ENCODE data around the gene ZKSCAN5.

DNA sequence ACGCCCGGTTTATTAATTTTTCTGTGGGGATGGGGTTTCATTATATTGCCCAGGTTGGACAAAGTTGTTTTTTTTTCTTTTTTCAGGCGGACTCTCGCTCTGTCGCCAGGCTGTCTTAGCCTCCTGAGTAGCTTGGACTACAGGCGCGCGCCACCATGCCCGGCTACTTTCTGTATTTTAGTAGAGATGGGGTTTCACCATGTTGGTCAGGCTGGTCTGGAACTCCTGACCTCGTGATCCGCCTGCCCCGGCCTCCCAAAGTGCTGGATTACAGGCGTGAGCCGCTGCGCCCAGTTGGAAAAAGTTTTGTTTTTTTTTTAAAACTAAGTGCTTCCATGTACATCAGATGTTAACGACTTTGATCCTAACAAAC is 3.8 kb upstream of the ZKSCAN5 start:
- TF ChIP-seq, protein P1, sequence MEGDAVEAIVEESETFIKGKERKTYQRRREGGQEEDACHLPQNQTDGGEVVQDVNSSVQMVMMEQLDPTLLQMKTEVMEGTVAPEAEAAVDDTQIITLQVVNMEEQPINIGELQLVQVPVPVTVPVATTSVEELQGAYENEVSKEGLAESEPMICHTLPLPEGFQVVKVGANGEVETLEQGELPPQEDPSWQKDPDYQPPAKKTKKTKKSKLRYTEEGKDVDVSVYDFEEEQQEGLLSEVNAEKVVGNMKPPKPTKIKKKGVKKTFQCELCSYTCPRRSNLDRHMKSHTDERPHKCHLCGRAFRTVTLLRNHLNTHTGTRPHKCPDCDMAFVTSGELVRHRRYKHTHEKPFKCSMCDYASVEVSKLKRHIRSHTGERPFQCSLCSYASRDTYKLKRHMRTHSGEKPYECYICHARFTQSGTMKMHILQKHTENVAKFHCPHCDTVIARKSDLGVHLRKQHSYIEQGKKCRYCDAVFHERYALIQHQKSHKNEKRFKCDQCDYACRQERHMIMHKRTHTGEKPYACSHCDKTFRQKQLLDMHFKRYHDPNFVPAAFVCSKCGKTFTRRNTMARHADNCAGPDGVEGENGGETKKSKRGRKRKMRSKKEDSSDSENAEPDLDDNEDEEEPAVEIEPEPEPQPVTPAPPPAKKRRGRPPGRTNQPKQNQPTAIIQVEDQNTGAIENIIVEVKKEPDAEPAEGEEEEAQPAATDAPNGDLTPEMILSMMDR (IDR thresholded peaks at IDR 0.05): no peak
- no peak for TF ChIP-seq POLR2A (IDR thresholded peaks at IDR 0.05; ENCODE audit: low read depth)
- no peak for TF ChIP-seq EP300 (IDR thresholded peaks at IDR 0.05)
- no peak for TF ChIP-seq POLR2AphosphoS5 (IDR thresholded peaks at IDR 0.05)

Measured in esophagus muscularis mucosa (tissue), 4 donors.